Cardiac fibroblast (primary cell): ENCODE measurements around the gene KLHL7.

ENCODE experiments used
- DNase-seq, 2 donors: peaks; one replicate each; pipeline versions ENCODE4 v3.0.0 to v3.0.0-alpha.2; 2010; ENCODE audit warnings: low read depth in 2 of 2
- H3K4me3 ChIP-seq, 2 donors: replicated peaks in 1 of 2; 1 replicate in 1 of 2; 2 replicates in 1 of 2; pipeline ENCODE4 v1.5.1; 2011; ENCODE audit warnings: low read depth in 2 of 2, low read length in 2 of 2, mild to moderate bottlenecking in 2 of 2, moderate library complexity in 1 of 2
- TF ChIP-seq, protein P1 (sequence below): IDR thresholded peaks from one replicate; pipeline ENCODE4 v1.5.1; 2011; ENCODE audit warnings: low read depth, mild to moderate bottlenecking, low read length, inconsistent platforms

The KLHL7 gene, protein sequence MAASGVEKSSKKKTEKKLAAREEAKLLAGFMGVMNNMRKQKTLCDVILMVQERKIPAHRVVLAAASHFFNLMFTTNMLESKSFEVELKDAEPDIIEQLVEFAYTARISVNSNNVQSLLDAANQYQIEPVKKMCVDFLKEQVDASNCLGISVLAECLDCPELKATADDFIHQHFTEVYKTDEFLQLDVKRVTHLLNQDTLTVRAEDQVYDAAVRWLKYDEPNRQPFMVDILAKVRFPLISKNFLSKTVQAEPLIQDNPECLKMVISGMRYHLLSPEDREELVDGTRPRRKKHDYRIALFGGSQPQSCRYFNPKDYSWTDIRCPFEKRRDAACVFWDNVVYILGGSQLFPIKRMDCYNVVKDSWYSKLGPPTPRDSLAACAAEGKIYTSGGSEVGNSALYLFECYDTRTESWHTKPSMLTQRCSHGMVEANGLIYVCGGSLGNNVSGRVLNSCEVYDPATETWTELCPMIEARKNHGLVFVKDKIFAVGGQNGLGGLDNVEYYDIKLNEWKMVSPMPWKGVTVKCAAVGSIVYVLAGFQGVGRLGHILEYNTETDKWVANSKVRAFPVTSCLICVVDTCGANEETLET

DNA sequence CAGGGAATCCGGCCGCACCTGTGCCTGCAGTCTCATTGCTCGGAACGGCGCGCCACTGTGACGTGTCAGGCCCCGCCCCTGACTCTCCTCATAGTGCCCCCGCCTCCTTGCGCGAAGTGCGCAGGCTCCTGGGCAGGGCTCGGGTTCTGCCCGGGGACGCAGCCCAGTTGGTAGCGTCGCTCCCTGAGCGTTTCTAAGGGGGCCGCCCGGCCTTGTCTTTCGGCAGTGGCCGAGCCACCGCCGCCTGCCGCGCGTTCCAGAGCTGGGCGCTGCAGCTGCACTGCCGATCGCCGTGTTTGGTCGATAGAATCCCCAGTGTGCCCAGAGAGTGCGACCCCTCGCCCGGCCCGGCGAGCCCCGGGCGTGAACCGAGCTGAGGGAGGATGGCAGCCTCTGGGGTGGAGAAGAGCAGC lies at the start of gene KLHL7:
KLHL7 (plus strand) TSS at position 142 of the 413 bp plus-strand sequence; CDS start at position 384, 242 bp downstream.
- TF ChIP-seq, protein P1, sequence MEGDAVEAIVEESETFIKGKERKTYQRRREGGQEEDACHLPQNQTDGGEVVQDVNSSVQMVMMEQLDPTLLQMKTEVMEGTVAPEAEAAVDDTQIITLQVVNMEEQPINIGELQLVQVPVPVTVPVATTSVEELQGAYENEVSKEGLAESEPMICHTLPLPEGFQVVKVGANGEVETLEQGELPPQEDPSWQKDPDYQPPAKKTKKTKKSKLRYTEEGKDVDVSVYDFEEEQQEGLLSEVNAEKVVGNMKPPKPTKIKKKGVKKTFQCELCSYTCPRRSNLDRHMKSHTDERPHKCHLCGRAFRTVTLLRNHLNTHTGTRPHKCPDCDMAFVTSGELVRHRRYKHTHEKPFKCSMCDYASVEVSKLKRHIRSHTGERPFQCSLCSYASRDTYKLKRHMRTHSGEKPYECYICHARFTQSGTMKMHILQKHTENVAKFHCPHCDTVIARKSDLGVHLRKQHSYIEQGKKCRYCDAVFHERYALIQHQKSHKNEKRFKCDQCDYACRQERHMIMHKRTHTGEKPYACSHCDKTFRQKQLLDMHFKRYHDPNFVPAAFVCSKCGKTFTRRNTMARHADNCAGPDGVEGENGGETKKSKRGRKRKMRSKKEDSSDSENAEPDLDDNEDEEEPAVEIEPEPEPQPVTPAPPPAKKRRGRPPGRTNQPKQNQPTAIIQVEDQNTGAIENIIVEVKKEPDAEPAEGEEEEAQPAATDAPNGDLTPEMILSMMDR: peak; percentile 1
- peak; percentile 90 for DNase-seq

DNA sequence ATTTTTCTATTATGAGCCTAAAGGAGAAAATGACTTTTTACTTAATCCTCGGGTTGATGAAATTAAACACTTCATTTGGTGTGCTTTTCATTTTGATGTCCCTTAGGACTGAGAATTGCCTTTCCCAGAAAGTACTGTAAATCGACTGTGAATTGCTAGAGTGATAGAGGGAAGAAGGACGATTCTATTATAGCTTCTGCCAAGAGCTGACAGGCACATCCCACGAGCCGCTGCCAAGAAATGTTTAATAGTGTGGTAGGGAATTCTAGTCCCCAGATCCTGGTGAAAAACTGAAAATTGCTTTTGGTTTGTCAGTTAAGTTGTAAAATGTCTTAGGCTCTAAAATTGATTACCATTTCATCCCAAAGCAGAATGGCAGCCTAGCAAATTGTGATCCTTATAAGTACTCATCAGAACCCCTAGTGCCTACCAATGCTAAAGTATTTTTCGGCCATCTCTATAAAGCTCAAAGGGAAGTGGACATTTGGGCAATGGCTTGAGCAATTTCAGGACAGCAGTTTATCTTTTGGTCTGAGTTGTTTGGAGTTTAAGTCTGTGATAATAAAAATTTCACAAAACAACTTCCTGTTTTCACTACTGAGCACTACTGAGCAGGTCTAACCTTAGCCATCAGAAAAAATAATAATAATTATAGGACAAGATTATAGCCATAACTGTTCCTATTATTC lies 47.0 kb upstream of the KLHL7 start:
- no peak for DNase-seq
- no peak overlapping the region for H3K4me3 ChIP-seq
- TF ChIP-seq, protein P1: no peak

More for the DNA sequence above, at the start of gene KLHL7:
- H3K4me3 ChIP-seq: peak within 1 kb of the TSS; percentile 96 to 97

DNA sequence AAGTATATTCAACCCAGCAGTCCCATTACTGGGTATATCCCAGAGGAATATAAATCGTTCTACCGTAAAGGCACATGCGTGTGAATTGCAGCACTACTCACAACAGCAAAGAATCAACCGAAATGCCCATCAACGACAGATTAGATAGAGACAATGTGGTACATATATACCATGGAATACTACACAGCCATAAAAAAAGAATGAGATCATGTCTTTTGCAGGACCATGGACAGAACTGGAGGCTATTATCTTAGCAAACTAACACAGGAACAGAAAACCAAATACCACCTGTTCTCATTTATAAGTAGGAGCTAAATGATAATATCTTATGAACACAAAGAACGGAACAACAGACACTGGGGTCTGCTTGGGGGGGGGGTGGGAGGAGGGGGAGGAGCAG lies 44.3 kb upstream of the KLHL7 start:
- no peak overlapping the region for H3K4me3 ChIP-seq
- no peak for DNase-seq
- TF ChIP-seq, protein P1: no peak

DNA sequence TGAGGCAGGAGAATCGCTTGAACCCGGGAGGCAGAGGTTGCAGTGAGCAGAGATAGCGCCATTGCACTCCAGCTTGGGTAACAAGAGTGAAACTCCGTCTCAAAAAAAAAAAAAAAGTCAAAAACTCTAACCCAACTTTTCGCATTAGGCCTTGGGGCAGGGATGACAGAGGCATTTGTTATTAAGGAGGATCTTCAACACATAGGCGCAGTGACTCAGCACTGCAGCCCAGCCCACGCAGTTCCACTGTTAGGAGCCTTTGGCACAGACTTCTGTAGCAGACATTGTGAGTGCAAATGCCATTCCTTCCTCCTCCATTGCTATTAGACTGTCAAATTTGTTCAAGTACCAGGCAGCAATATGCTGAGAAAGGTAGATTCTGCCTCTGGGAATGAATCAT lies 43.1 kb upstream of the KLHL7 start:
- TF ChIP-seq, protein P1: no peak
- peak; percentile 27 to 68 for DNase-seq
- no peak overlapping the region for H3K4me3 ChIP-seq

DNA sequence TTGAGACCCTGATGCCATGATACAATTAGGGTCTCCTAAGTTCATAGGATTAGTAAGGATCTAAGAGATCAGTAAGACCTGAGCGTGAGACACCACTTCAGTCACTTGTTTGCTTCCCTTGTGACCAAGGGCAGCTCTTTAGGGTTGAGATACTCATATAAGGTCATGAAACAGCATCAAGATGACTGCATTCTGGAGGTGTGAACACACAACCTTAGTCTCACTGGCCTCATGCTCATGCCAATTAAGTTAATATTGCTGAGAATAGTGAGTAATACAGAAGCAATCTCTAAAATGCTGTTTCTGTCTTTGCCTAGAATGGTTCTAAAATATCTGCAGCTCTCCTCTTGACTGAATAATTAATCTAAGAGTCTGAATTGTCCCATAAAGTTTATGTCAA lies 39.6 kb upstream of the KLHL7 start:
- no peak overlapping the region for H3K4me3 ChIP-seq
- TF ChIP-seq, protein P1: no peak
- DNase-seq: peak; percentile 20 to 31

DNA sequence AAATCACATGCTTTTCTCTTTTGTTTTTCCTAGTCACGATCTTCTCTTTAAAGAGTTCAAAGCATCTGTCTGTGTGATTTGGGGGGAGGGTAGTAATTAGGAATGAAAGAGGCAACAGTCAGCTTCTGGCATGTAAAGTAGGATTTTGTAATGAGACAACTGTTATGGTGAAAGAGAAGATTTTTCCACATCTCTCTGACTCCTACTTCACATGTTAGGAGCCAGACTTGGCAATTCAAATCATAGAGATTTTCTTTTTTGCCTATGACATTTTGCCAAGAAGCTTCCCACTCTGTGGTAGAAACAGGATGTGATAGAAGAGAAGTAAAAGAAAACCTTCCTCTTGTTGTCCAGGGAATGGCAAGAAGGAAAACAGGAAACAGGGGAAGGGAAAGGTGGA lies 38.3 kb upstream of the KLHL7 start:
- TF ChIP-seq, protein P1: no peak
- no peak overlapping the region for H3K4me3 ChIP-seq
- peak; percentile 56 to 85 for DNase-seq
